T-cell (primary cell): ENCODE results near the gene HS6ST3. TPM values are rescaled to one million over a fixed set of nuclear protein-coding genes. Genes with fewer than 3 reads are reported as not detected.

Source experiments
- ATAC-seq, 4 experiments: fragments of 200-7000 bp in 3 of 4; fragments of 150-1000 bp in 1 of 4; cut with Tn5 transposase; replicated peaks in 1 of 4; 1 replicate in 3 of 4; 2 replicates in 1 of 4; pipeline ENCODE4 v1.10.0; 2021; ENCODE audit warnings: moderate library complexity in 3 of 4, mild to moderate bottlenecking in 2 of 4, moderate number of reproducible peaks in 1 of 4
- CTCF ChIA-PET, 2 donors: fragments of 300-600 bp; sonication (Branson Sonifier 250); formaldehyde crosslinking; loops; one replicate each; lab custom pipeline; 2022; ENCODE audit warnings: antibody characterized with exemption in 2 of 2; lab: Charles Lee
- POLR2A ChIA-PET, 2 donors: fragments of 300-600 bp; sonication (Branson Sonifier 250); formaldehyde crosslinking; loops; one replicate each; lab custom pipeline; 2022; ENCODE audit warnings: antibody characterized with exemption in 2 of 2; lab: Charles Lee
- DNase-seq, 35 experiments: peaks; one replicate each; pipeline versions ENCODE4 v3.0.0 to v3.0.0-alpha.2; 2013 to 2023
- H3K27ac ChIP-seq: one replicate; pipeline ENCODE4 v1.5.1; 2013; ENCODE audit warnings: low read length
- H3K27me3 ChIP-seq, 2 experiments: replicated peaks in 1 of 2; 1 replicate in 1 of 2; 2 replicates in 1 of 2; pipeline versions ENCODE4 v1.6.1 to v1.7.0; 2013; ENCODE audit warnings: low read length in 1 of 2, mixed read lengths in 1 of 2; ENCODE audit not compliant: control insufficient read depth in 2 of 2, insufficient read depth in 2 of 2; ENCODE audit errors: extremely low read depth in 1 of 2
- H3K36me3 ChIP-seq, 2 donors: 1 replicate in 1 of 2; 2 replicates in 1 of 2; pipeline versions ENCODE4 v1.6.1 to v1.7.0; 2013; ENCODE audit warnings: low read length in 1 of 2; ENCODE audit not compliant: control insufficient read depth in 2 of 2, insufficient read depth in 1 of 2; ENCODE audit errors: extremely low read depth in 1 of 2
- H3K4me1 ChIP-seq, 2 experiments: 1 replicate in 1 of 2; 2 replicates in 1 of 2; pipeline versions ENCODE4 v1.6.1 to v1.7.0; 2013; ENCODE audit warnings: low read length in 2 of 2, mixed read lengths in 1 of 2; ENCODE audit not compliant: insufficient read depth in 2 of 2, control insufficient read depth in 1 of 2; ENCODE audit errors: extremely low read depth in 1 of 2
- H3K4me3 ChIP-seq, 2 donors: 1 replicate in 1 of 2; 2 replicates in 1 of 2; pipeline versions ENCODE4 v1.5.1 to v1.7.0; 2013; ENCODE audit warnings: mild to moderate bottlenecking in 2 of 2, low read length in 1 of 2, moderate library complexity in 1 of 2; ENCODE audit not compliant: control insufficient read depth in 1 of 2; ENCODE audit errors: extremely low read depth in 1 of 2
- H3K9me3 ChIP-seq: 2 replicates; pipeline ENCODE4 v1.7.0; 2013
- H3K27ac Mint-ChIP-seq, 2 donors: one replicate each; pipeline ENCODE4 v1.8.0; 2020 to 2021; ENCODE audit warnings: mild to moderate bottlenecking in 2 of 2, mixed read lengths in 2 of 2
- H3K27me3 Mint-ChIP-seq, 2 donors: one replicate each; pipeline ENCODE4 v1.8.0; 2021 to 2022; ENCODE audit warnings: mixed read lengths in 2 of 2
- H3K36me3 Mint-ChIP-seq: one replicate; pipeline ENCODE4 v1.8.0; 2021; ENCODE audit warnings: mixed read lengths
- H3K4me1 Mint-ChIP-seq, 3 donors: one replicate each; pipeline ENCODE4 v1.8.0; 2020 to 2022; ENCODE audit warnings: mixed read lengths in 3 of 3, mild to moderate bottlenecking in 1 of 3
- H3K4me3 Mint-ChIP-seq, 3 donors: one replicate each; pipeline ENCODE4 v1.8.0; 2020 to 2022; ENCODE audit warnings: mild to moderate bottlenecking in 3 of 3, mixed read lengths in 3 of 3, moderate library complexity in 3 of 3
- H3K9me3 Mint-ChIP-seq, 3 donors: one replicate each; pipeline ENCODE4 v1.8.0; 2020 to 2022; ENCODE audit warnings: mixed read lengths in 3 of 3
- WGBS: methylation state at CpG from one replicate; pipeline ENCODE4 v1.1.5; 2013; ENCODE audit warnings: missing lambda C conversion rate; ENCODE audit not compliant: insufficient coverage; 5-methylcytosine and 5-hydroxymethylcytosine counted together
- total RNA-seq, 35 experiments: library from RNA in 6 of 35; stranded (reverse) in 6 of 35; fragments of 120-200 nt in 1 of 35; gene quantifications; one replicate each; pipeline versions ENCODE4 v1.2.1 to v1.2.4 and lab custom pipeline; 2013 to 2026

The HS6ST3 gene
- total RNA-seq, 5 donors from 2014 or later (not counting 1 experiment from before 2014, with no cell fraction given), result not detected

- Mint-ChIP-seq H3K27me3 (no peaks in the 10 kb centered on the region), H3K36me3 (no peaks in the 10 kb centered on the region), H3K27ac (no peak overlapping the region), H3K4me3 (no peak overlapping the region), H3K9me3 (peaks cover 7 to 18% (median 12%) of the 10 kb centered on the region in 3 donors), H3K4me1 (no peaks in the 10 kb centered on the region)
- Histone ChIP-seq H3K4me1 (no peaks in the 10 kb centered on the region), H3K27ac (no peak overlapping the region), H3K4me3 (no peak overlapping the region), H3K36me3 (no peaks in the 10 kb centered on the region), H3K9me3 (no peaks in the 10 kb centered on the region), H3K27me3 (no peaks in the 10 kb centered on the region)
- ATAC-seq (no peak), DNase-seq (no peak)
- CTCF ChIA-PET, result no interaction called here
- no CpG with 5 or more reads among the region's 6 CpGs for WGBS
- POLR2A ChIA-PET, result no interaction called here
Observed at GRCh38 chr13:96696389-96696900, 606.5 kb downstream of the HS6ST3 start.

- ChIA-PET POLR2A (no interaction called here), CTCF (no interaction called here)
- H3K27ac Mint-ChIP-seq, result no peak overlapping the region
Observed at GRCh38 chr13:96700657-96701056, 610.8 kb downstream of the HS6ST3 start.

GRCh38 chr13:96707146-96707545, 617.2 kb downstream of the HS6ST3 start:
- Histone ChIP-seq H3K4me1 (no peaks in the 10 kb centered on the region), H3K27me3 (peaks cover 0 to 2% of the 10 kb centered on the region in 2 experiments), H3K36me3 (no peaks in the 10 kb centered on the region), H3K27ac (no peak overlapping the region), H3K9me3 (no peaks in the 10 kb centered on the region), H3K4me3 (no peak overlapping the region)
- no peak overlapping the region for H3K4me3 Mint-ChIP-seq
- no peaks in the 10 kb centered on the region for H3K4me1 Mint-ChIP-seq
- H3K9me3 Mint-ChIP-seq, result peaks cover 8 to 14% (median 10%) of the 10 kb centered on the region in 3 donors
- DNase-seq (no peak), ATAC-seq (no peak)
- H3K27me3 Mint-ChIP-seq, result no peaks in the 10 kb centered on the region
- CTCF ChIA-PET, result no interaction called here
- POLR2A ChIA-PET, result no interaction called here
- H3K27ac Mint-ChIP-seq, result no peak overlapping the region
- WGBS, result 57% methylated on average over 2 of the region's 3 CpGs
- H3K36me3 Mint-ChIP-seq, result no peaks in the 10 kb centered on the region

More at GRCh38 chr13:96700657-96701056, 610.8 kb downstream of the HS6ST3 start:
- Histone ChIP-seq H3K4me3 (no peak overlapping the region), H3K27ac (no peak overlapping the region), H3K36me3 (no peaks in the 10 kb centered on the region), H3K9me3 (no peaks in the 10 kb centered on the region), H3K27me3 (no peaks in the 10 kb centered on the region), H3K4me1 (no peaks in the 10 kb centered on the region)
- DNase-seq, result no peak
- no peak overlapping the region for H3K4me3 Mint-ChIP-seq
- H3K4me1 Mint-ChIP-seq, result no peaks in the 10 kb centered on the region
- H3K36me3 Mint-ChIP-seq, result no peaks in the 10 kb centered on the region
- H3K27me3 Mint-ChIP-seq, result no peaks in the 10 kb centered on the region
- peaks cover 15 to 18% (median 15%) of the 10 kb centered on the region in 3 donors for H3K9me3 Mint-ChIP-seq
- WGBS, result no CpG with 5 or more reads among the region's 2 CpGs
- no peak for ATAC-seq

GRCh38 chr13:96710166-96710862, 620.4 kb downstream of the HS6ST3 start:
- no peaks in the 10 kb centered on the region for H3K9me3 ChIP-seq
- CTCF ChIA-PET, result no interaction called here
- DNase-seq (no peak), ATAC-seq (no peak)
- H3K4me1 ChIP-seq, result no peaks in the 10 kb centered on the region
- no peaks in the 10 kb centered on the region for H3K27me3 Mint-ChIP-seq
- no peak overlapping the region for H3K27ac ChIP-seq
- H3K4me3 Mint-ChIP-seq, result no peak overlapping the region
- no peaks in the 10 kb centered on the region for H3K36me3 Mint-ChIP-seq
- no peaks in the 10 kb centered on the region for H3K4me1 Mint-ChIP-seq
- no peak overlapping the region for H3K27ac Mint-ChIP-seq
- peaks cover 0 to 2% of the 10 kb centered on the region in 2 experiments for H3K27me3 ChIP-seq
- POLR2A ChIA-PET, result no interaction called here
- H3K4me3 ChIP-seq, result no peak overlapping the region
- no peaks in the 10 kb centered on the region for H3K36me3 ChIP-seq
- H3K9me3 Mint-ChIP-seq, result peaks cover 3 to 10% (median 3%) of the 10 kb centered on the region in 3 donors
- no CpG with 5 or more reads among the region's 3 CpGs for WGBS

GRCh38 chr13:96720446-96720845, 630.5 kb downstream of the HS6ST3 start:
- ATAC-seq (no peak), DNase-seq (no peak)
- H3K36me3 Mint-ChIP-seq, result no peaks in the 10 kb centered on the region
- H3K4me3 Mint-ChIP-seq, result no peak overlapping the region
- H3K27me3 Mint-ChIP-seq, result no peaks in the 10 kb centered on the region
- peaks cover 6 to 20% (median 7%) of the 10 kb centered on the region in 3 donors for H3K9me3 Mint-ChIP-seq
- H3K27ac Mint-ChIP-seq, result no peak overlapping the region
- no peak overlapping the region for H3K4me3 ChIP-seq
- no peaks in the 10 kb centered on the region for H3K36me3 ChIP-seq
- ChIA-PET POLR2A (no interaction called here), CTCF (no interaction called here)
- H3K9me3 ChIP-seq, result no peaks in the 10 kb centered on the region
- H3K27ac ChIP-seq, result no peak overlapping the region
- H3K4me1 ChIP-seq, result no peaks in the 10 kb centered on the region
- WGBS, result no CpG with 5 or more reads among the region's 4 CpGs
- no peaks in the 10 kb centered on the region for H3K4me1 Mint-ChIP-seq
- H3K27me3 ChIP-seq, result no peaks in the 10 kb centered on the region

- Mint-ChIP-seq H3K27ac (no peak overlapping the region), H3K4me3 (no peak overlapping the region), H3K27me3 (no peaks in the 10 kb centered on the region), H3K9me3 (peaks cover 9 to 27% (median 22%) of the 10 kb centered on the region in 3 donors), H3K4me1 (no peaks in the 10 kb centered on the region), H3K36me3 (no peaks in the 10 kb centered on the region)
- Histone ChIP-seq H3K27me3 (no peaks in the 10 kb centered on the region), H3K36me3 (no peaks in the 10 kb centered on the region), H3K4me3 (no peak overlapping the region), H3K9me3 (no peaks in the 10 kb centered on the region), H3K27ac (no peak overlapping the region), H3K4me1 (no peaks in the 10 kb centered on the region)
- no peak for ATAC-seq
- POLR2A ChIA-PET, result no interaction called here
- CTCF ChIA-PET, result no interaction called here
- DNase-seq, result no peak
Observed at GRCh38 chr13:96726651-96727050, 636.7 kb downstream of the HS6ST3 start.
